MM.1S (cell line): ENCODE results near the gene MYBPHL.

Experiments
- DNase-seq: peaks from one replicate; pipeline ENCODE4 v3.0.0-alpha.2; 2015
- H2AFZ ChIP-seq: fragments of 300-600 bp; sonication (generic); 2 replicates; pipeline ENCODE4 v1.6.0; 2016; ENCODE audit warnings: antibody characterized with exemption, low read length
- H3F3A ChIP-seq: fragments of 300-600 bp; sonication (generic); 2 replicates; pipeline ENCODE4 v1.6.1; 2016; ENCODE audit warnings: mild to moderate bottlenecking, antibody characterized with exemption, low read length, moderate library complexity, mixed read lengths; ENCODE audit not compliant: insufficient read depth
- H3K27ac ChIP-seq: fragments of 300-600 bp; sonication (generic); 2 replicates; pipeline ENCODE4 v1.5.1; 2016; ENCODE audit warnings: mild to moderate bottlenecking, low read length
- H3K27me3 ChIP-seq: fragments of 300-600 bp; sonication (generic); replicated peaks from 2 replicates; pipeline ENCODE4 v1.6.0; 2016; ENCODE audit warnings: low read length; ENCODE audit not compliant: insufficient read depth
- H3K36me3 ChIP-seq: fragments of 300-600 bp; sonication (generic); replicated peaks from 2 replicates; pipeline ENCODE4 v1.6.1; 2016; ENCODE audit warnings: mild to moderate bottlenecking, low read length, mixed read lengths; ENCODE audit not compliant: insufficient read depth
- H3K4me1 ChIP-seq: fragments of 300-600 bp; sonication (generic); 2 replicates; pipeline ENCODE4 v1.6.1; 2016; ENCODE audit warnings: low read length, mixed read lengths
- H3K4me2 ChIP-seq: fragments of 300-600 bp; sonication (generic); 2 replicates; pipeline ENCODE4 v1.6.0; 2016; ENCODE audit warnings: low read depth, low read length
- H3K4me3 ChIP-seq: fragments of 300-600 bp; sonication (generic); 2 replicates; pipeline ENCODE4 v1.5.1; 2016; ENCODE audit warnings: low read length, mixed read lengths
- H3K79me2 ChIP-seq: fragments of 300-600 bp; sonication (generic); 2 replicates; pipeline ENCODE4 v1.6.1; 2016; ENCODE audit warnings: mixed run types, low read length, mixed read lengths
- H3K9ac ChIP-seq: fragments of 300-600 bp; sonication (generic); 2 replicates; pipeline ENCODE4 v1.6.1; 2016; ENCODE audit warnings: low read length, mixed read lengths
- H3K9me2 ChIP-seq: fragments of 300-600 bp; sonication (generic); replicated peaks from 2 replicates; pipeline ENCODE4 v1.6.1; 2016; ENCODE audit warnings: mild to moderate bottlenecking, low read length, mixed read lengths; ENCODE audit not compliant: insufficient read depth
- H3K9me3 ChIP-seq: fragments of 300-600 bp; sonication (generic); replicated peaks from 2 replicates; pipeline ENCODE4 v1.6.1; 2016; ENCODE audit warnings: mild to moderate bottlenecking, low read length, mixed read lengths; ENCODE audit not compliant: insufficient read depth
- H4K20me1 ChIP-seq: fragments of 300-600 bp; sonication (generic); 2 replicates; pipeline ENCODE4 v1.6.1; 2016; ENCODE audit warnings: mild to moderate bottlenecking, low read length, moderate library complexity, mixed read lengths; ENCODE audit not compliant: insufficient read depth
- CTCF ChIP-seq: fragments of 300-600 bp; sonication (generic); IDR thresholded peaks from 2 replicates; pipeline ENCODE4 v1.5.1; 2016; ENCODE audit warnings: antibody characterized with exemption, low read length, mixed read lengths
- EZH2 ChIP-seq: fragments of 300-600 bp; sonication (generic); optimal IDR thresholded peaks from 2 replicates; pipeline ENCODE3; 2017; ENCODE audit warnings: low read depth, mild to moderate bottlenecking, antibody characterized with exemption, low read length, mixed read lengths
- EZH2phosphoT487 ChIP-seq: fragments of 300-600 bp; sonication (generic); IDR thresholded peaks from 2 replicates; pipeline ENCODE4 v1.6.1; 2018; ENCODE audit warnings: antibody characterized with exemption, low read length

MYBPHL gene

GRCh38 chr1:109341944-109342930, 35.4 kb upstream of the MYBPHL start:
- Histone ChIP-seq H2AFZ (no peak overlapping the region), H3K27me3 (no peaks in the 10 kb centered on the region), H3K36me3 (no peaks in the 10 kb centered on the region), H3K9ac (no peak overlapping the region), H3K79me2 (no peaks in the 10 kb centered on the region), H3K27ac (no peak overlapping the region), H3K4me1 (no peaks in the 10 kb centered on the region), H3K4me3 (no peak overlapping the region), H3K4me2 (no peak overlapping the region), H3K9me2 (no peaks in the 10 kb centered on the region), H3K9me3 (no peaks in the 10 kb centered on the region), H3F3A (no peaks in the 10 kb centered on the region), H4K20me1 (no peaks in the 10 kb centered on the region)
- DNase-seq, result no peak
- TF ChIP-seq EZH2 (no peak), CTCF (no peak), EZH2phosphoT487 (no peak)

- H3F3A ChIP-seq, result no peaks in the 10 kb centered on the region
- TF ChIP-seq EZH2, result no peak
- no peak for TF ChIP-seq CTCF
- no peak for TF ChIP-seq EZH2phosphoT487
- no peaks in the 10 kb centered on the region for H3K79me2 ChIP-seq
- no peaks in the 10 kb centered on the region for H3K36me3 ChIP-seq
- no peak overlapping the region for H3K4me3 ChIP-seq
- DNase-seq, result no peak
- H3K4me2 ChIP-seq, result no peak overlapping the region
- H3K27me3 ChIP-seq, result no peaks in the 10 kb centered on the region
- H3K4me1 ChIP-seq, result no peaks in the 10 kb centered on the region
- H2AFZ ChIP-seq, result no peak overlapping the region
- H3K9me3 ChIP-seq, result no peaks in the 10 kb centered on the region
- no peaks in the 10 kb centered on the region for H3K9me2 ChIP-seq
- H3K9ac ChIP-seq, result no peak overlapping the region
- no peaks in the 10 kb centered on the region for H4K20me1 ChIP-seq
- no peak overlapping the region for H3K27ac ChIP-seq
Observed at GRCh38 chr1:109338608-109339007, 31.8 kb upstream of the MYBPHL start.

- TF ChIP-seq EZH2 (no peak), CTCF (no peak), EZH2phosphoT487 (no peak)
- Histone ChIP-seq H3K4me3 (no peak overlapping the region), H3K4me1 (no peaks in the 10 kb centered on the region), H3K9me3 (no peaks in the 10 kb centered on the region), H3K79me2 (no peaks in the 10 kb centered on the region), H3K9me2 (no peaks in the 10 kb centered on the region), H3K9ac (no peak overlapping the region), H3K27me3 (no peaks in the 10 kb centered on the region), H3F3A (no peaks in the 10 kb centered on the region), H3K4me2 (no peak overlapping the region), H2AFZ (no peak overlapping the region), H4K20me1 (no peaks in the 10 kb centered on the region), H3K36me3 (no peaks in the 10 kb centered on the region), H3K27ac (no peak overlapping the region)
- no peak for DNase-seq
Observed at GRCh38 chr1:109338091-109338490, 31.3 kb upstream of the MYBPHL start.
